ENCODE measurements around the gene NME7.

The NME7 gene

DNA sequence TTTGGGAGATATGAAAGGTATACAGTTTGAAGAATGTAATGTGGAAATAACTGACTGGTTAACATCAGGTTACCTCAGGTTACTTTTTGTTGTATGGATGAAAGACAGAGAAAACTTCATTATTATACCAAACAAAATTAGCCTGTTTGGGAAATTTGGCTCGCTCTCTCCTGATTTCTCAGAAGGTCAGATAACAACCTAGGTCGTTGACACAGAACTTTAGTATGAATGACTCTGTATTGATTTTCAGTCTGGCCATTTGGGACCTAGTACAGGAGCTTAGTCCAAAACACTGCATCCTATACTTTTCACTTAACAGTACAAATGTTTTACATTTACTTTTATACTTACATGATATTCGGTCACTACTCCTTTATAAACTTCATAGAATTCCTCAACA, 132.8 kb downstream of the NME7 start:
- Histone ChIP-seq H3K4me1 (ENCODE audit: control insufficient read depth, insufficient read depth, low read length) (no peaks in the 10 kb centered on the region), H3K36me3 (ENCODE audit: control insufficient read depth in 2 of 2, insufficient read depth in 1 of 2, low read length in 2 of 2) (no peaks in the 10 kb centered on the region; a peak in 1 of 3 replicates), H3K9me3 (ENCODE audit: control insufficient read depth, insufficient read depth, low read depth, low read length) (no peaks in the 10 kb centered on the region), H3K4me3 (ENCODE audit: low read depth, low read length) (no peak overlapping the region), H3K27ac (ENCODE audit: extremely low read depth, low read depth, low read length) (no peak overlapping the region)
- TF ChIP-seq ZNF654 (tag by site-specific recombination; IDR thresholded peaks at IDR 0.05; ENCODE audit: low read depth) (no peak), ZBTB7A (tag by site-specific recombination; IDR thresholded peaks at IDR 0.05; ENCODE audit: low read depth) (no peak), ZNF600 (tag by site-specific recombination; IDR thresholded peaks at IDR 0.05) (no peak), ZNF133 (tag by site-specific recombination; IDR thresholded peaks at IDR 0.05) (no peak), PRDM1 (tag by site-specific recombination; IDR thresholded peaks at IDR 0.05) (no peak), GLI2 (tag by site-specific recombination; IDR thresholded peaks at IDR 0.05; ENCODE audit: borderline replicate concordance, low read depth) (no peak), KLF9 (tag by site-specific recombination; IDR thresholded peaks at IDR 0.05; ENCODE audit: low read depth) (no peak), ZNF132 (tag by site-specific recombination; IDR thresholded peaks at IDR 0.05; ENCODE audit: borderline replicate concordance) (no peak), ZNF121 (tag by site-specific recombination; IDR thresholded peaks at IDR 0.05) (no peak), SALL2 (tag by site-specific recombination; IDR thresholded peaks at IDR 0.05; ENCODE audit: borderline replicate concordance) (no peak)
- TF ChIP-seq, protein P1, sequence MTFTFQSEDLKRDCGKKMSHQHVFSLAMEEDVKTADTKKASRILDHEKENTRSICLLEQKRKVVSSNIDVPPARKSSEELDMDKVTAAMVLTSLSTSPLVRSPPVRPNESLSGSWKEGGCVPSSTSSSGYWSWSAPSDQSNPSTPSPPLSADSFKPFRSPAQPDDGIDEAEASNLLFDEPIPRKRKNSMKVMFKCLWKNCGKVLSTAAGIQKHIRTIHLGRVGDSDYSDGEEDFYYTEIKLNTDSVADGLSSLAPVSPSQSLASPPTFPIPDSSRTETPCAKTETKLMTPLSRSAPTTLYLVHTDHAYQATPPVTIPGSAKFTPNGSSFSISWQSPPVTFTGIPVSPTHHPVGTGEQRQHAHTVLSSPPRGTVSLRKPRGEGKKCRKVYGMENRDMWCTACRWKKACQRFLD (tag by site-specific recombination; IDR thresholded peaks at IDR 0.05) = no peak
- TF ChIP-seq, protein P2, sequence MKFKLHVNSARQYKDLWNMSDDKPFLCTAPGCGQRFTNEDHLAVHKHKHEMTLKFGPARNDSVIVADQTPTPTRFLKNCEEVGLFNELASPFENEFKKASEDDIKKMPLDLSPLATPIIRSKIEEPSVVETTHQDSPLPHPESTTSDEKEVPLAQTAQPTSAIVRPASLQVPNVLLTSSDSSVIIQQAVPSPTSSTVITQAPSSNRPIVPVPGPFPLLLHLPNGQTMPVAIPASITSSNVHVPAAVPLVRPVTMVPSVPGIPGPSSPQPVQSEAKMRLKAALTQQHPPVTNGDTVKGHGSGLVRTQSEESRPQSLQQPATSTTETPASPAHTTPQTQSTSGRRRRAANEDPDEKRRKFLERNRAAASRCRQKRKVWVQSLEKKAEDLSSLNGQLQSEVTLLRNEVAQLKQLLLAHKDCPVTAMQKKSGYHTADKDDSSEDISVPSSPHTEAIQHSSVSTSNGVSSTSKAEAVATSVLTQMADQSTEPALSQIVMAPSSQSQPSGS (tag by site-specific recombination; IDR thresholded peaks at IDR 0.05; ENCODE audit: low read depth) = no peak
- POLR2A ChIA-PET = no interaction called here
- CTCF ChIA-PET = no interaction called here

DNA sequence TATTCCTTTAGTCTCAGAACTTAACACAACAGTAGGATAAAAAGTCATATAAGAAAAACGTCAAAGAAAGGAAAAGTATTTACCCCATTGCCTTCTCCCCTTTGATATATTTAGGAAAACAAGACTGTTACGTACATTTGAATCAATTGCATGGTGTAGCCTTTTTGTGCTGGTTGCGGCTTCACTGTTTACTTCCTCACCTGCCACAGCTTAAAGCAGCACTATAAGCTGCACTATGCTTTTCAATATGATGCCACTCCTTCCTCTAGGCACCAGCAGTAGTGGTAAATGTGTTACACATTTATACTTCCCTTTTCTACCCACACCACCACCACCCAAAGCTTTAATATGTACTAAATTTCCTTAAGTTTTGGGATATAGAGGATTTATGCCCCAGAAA, 150.0 kb downstream of the NME7 start:
- no peak overlapping the region for H3K4me3 ChIP-seq (ENCODE audit: low read depth, low read length)
- no peaks in the 10 kb centered on the region for H3K9me3 ChIP-seq (ENCODE audit: control insufficient read depth, insufficient read depth, low read depth, low read length)
- H3K36me3 ChIP-seq (ENCODE audit: control insufficient read depth in 2 of 2, insufficient read depth in 1 of 2, low read length in 2 of 2) = no peaks in the 10 kb centered on the region
- ChIA-PET CTCF (no interaction called here), POLR2A (no interaction called here)
- no peak overlapping the region for H3K27ac ChIP-seq (ENCODE audit: extremely low read depth, low read depth, low read length)
- H3K4me1 ChIP-seq (ENCODE audit: control insufficient read depth, insufficient read depth, low read length) = no peaks in the 10 kb centered on the region
- TF ChIP-seq ZNF654 (tag by site-specific recombination; IDR thresholded peaks at IDR 0.05; ENCODE audit: low read depth) = no peak
- TF ChIP-seq, protein P3, sequence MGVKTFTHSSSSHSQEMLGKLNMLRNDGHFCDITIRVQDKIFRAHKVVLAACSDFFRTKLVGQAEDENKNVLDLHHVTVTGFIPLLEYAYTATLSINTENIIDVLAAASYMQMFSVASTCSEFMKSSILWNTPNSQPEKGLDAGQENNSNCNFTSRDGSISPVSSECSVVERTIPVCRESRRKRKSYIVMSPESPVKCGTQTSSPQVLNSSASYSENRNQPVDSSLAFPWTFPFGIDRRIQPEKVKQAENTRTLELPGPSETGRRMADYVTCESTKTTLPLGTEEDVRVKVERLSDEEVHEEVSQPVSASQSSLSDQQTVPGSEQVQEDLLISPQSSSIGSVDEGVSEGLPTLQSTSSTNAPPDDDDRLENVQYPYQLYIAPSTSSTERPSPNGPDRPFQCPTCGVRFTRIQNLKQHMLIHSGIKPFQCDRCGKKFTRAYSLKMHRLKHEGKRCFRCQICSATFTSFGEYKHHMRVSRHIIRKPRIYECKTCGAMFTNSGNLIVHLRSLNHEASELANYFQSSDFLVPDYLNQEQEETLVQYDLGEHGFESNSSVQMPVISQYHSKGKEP (tag by site-specific recombination; IDR thresholded peaks at IDR 0.05) = no peak

DNA sequence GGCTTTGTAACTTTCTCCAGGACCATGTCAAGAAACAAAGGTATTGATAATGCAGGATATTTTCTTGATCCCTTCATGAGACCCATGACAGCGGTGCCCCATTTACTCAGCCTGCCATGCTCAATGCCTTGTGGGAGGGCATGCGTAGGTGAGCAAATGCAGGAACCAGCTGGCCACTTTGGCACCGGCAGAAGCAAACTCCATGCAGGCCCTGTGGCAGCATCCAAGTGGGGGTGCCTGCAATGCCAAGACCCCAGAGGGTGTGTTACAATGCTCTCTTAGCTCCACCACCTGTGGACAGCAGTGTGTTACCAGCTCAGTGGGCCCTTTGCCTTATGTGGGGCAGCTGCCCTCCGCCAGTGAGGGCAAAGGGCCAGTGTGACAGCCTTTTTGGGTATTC, 153.0 kb downstream of the NME7 start:
- Histone ChIP-seq H3K4me1 (ENCODE audit: control insufficient read depth, insufficient read depth, low read length) (no peaks in the 10 kb centered on the region), H3K36me3 (ENCODE audit: control insufficient read depth in 2 of 2, insufficient read depth in 1 of 2, low read length in 2 of 2) (no peaks in the 10 kb centered on the region), H3K4me3 (ENCODE audit: low read depth, low read length) (no peak overlapping the region), H3K9me3 (ENCODE audit: control insufficient read depth, insufficient read depth, low read depth, low read length) (no peaks in the 10 kb centered on the region), H3K27ac (ENCODE audit: extremely low read depth, low read depth, low read length) (no peak overlapping the region)
- CTCF ChIA-PET = no interaction called here
- TF ChIP-seq YY2 (tag by site-specific recombination; IDR thresholded peaks at IDR 0.05) = no peak
- TF ChIP-seq, protein P4, sequence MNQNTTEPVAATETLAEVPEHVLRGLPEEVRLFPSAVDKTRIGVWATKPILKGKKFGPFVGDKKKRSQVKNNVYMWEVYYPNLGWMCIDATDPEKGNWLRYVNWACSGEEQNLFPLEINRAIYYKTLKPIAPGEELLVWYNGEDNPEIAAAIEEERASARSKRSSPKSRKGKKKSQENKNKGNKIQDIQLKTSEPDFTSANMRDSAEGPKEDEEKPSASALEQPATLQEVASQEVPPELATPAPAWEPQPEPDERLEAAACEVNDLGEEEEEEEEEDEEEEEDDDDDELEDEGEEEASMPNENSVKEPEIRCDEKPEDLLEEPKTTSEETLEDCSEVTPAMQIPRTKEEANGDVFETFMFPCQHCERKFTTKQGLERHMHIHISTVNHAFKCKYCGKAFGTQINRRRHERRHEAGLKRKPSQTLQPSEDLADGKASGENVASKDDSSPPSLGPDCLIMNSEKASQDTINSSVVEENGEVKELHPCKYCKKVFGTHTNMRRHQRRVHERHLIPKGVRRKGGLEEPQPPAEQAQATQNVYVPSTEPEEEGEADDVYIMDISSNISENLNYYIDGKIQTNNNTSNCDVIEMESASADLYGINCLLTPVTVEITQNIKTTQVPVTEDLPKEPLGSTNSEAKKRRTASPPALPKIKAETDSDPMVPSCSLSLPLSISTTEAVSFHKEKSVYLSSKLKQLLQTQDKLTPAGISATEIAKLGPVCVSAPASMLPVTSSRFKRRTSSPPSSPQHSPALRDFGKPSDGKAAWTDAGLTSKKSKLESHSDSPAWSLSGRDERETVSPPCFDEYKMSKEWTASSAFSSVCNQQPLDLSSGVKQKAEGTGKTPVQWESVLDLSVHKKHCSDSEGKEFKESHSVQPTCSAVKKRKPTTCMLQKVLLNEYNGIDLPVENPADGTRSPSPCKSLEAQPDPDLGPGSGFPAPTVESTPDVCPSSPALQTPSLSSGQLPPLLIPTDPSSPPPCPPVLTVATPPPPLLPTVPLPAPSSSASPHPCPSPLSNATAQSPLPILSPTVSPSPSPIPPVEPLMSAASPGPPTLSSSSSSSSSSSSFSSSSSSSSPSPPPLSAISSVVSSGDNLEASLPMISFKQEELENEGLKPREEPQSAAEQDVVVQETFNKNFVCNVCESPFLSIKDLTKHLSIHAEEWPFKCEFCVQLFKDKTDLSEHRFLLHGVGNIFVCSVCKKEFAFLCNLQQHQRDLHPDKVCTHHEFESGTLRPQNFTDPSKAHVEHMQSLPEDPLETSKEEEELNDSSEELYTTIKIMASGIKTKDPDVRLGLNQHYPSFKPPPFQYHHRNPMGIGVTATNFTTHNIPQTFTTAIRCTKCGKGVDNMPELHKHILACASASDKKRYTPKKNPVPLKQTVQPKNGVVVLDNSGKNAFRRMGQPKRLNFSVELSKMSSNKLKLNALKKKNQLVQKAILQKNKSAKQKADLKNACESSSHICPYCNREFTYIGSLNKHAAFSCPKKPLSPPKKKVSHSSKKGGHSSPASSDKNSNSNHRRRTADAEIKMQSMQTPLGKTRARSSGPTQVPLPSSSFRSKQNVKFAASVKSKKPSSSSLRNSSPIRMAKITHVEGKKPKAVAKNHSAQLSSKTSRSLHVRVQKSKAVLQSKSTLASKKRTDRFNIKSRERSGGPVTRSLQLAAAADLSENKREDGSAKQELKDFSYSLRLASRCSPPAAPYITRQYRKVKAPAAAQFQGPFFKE (tag by site-specific recombination; IDR thresholded peaks at IDR 0.05; ENCODE audit: borderline replicate concordance) = no peak
- no peak for TF ChIP-seq TCF7L2 (IDR thresholded peaks at IDR 0.05; ENCODE audit: borderline replicate concordance, low read depth, low read length)
- TF ChIP-seq ZNF76 (tag by site-specific recombination; IDR thresholded peaks at IDR 0.05; ENCODE audit: borderline replicate concordance, low read depth) = no peak
- no peak for TF ChIP-seq ZNF548 (tag by site-specific recombination; IDR thresholded peaks at IDR 0.05)
- no peak for TF ChIP-seq ZNF792 (tag by site-specific recombination; IDR thresholded peaks at IDR 0.05)
- TF ChIP-seq ZNF623 (tag by site-specific recombination; IDR thresholded peaks at IDR 0.05) = no peak
- TF ChIP-seq, protein P5, sequence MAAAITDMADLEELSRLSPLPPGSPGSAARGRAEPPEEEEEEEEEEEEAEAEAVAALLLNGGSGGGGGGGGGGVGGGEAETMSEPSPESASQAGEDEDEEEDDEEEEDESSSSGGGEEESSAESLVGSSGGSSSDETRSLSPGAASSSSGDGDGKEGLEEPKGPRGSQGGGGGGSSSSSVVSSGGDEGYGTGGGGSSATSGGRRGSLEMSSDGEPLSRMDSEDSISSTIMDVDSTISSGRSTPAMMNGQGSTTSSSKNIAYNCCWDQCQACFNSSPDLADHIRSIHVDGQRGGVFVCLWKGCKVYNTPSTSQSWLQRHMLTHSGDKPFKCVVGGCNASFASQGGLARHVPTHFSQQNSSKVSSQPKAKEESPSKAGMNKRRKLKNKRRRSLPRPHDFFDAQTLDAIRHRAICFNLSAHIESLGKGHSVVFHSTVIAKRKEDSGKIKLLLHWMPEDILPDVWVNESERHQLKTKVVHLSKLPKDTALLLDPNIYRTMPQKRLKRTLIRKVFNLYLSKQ (tag by site-specific recombination; IDR thresholded peaks at IDR 0.05; ENCODE audit: borderline replicate concordance) = no peak
- POLR2A ChIA-PET = no interaction called here

Data from HEK293 (cell line).